Measurements from ENCODE around the gene PRR16.

DNA sequence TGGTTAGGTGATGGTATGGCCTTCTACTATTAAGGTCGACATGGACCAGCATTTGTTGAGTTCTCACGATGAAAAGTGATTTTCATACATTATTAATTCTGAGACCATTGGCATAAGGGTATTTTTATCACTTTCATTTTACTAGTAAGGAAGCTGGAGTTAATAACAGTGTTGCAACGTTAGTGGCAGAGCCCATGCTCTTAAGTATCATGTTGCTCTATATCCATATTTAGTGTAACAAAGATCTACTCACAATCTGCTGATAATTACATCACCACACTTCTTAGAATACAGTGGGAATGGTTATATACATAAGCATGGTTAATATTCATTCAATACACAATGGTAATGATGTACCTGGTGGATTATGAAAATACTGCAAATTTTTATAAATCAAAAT, 81.9 kb downstream of the PRR16 start:
- TF ChIP-seq, protein P1, sequence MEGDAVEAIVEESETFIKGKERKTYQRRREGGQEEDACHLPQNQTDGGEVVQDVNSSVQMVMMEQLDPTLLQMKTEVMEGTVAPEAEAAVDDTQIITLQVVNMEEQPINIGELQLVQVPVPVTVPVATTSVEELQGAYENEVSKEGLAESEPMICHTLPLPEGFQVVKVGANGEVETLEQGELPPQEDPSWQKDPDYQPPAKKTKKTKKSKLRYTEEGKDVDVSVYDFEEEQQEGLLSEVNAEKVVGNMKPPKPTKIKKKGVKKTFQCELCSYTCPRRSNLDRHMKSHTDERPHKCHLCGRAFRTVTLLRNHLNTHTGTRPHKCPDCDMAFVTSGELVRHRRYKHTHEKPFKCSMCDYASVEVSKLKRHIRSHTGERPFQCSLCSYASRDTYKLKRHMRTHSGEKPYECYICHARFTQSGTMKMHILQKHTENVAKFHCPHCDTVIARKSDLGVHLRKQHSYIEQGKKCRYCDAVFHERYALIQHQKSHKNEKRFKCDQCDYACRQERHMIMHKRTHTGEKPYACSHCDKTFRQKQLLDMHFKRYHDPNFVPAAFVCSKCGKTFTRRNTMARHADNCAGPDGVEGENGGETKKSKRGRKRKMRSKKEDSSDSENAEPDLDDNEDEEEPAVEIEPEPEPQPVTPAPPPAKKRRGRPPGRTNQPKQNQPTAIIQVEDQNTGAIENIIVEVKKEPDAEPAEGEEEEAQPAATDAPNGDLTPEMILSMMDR (IDR thresholded peaks at IDR 0.05): no peak
- TF ChIP-seq POLR2A (IDR thresholded peaks at IDR 0.05): no peak
- no peak for TF ChIP-seq POLR2AphosphoS5 (IDR thresholded peaks at IDR 0.05)
